ENCODE measurements around the gene RTN4RL1.

The RTN4RL1 gene

GRCh38 chr17:2041561-2042389, 16.6 kb upstream of the RTN4RL1 start, which contains the start of gene OVCA2:
TSS of gene OVCA2 (plus strand) at chr17:2042022. CDS start at chr17:2042048, 26 bp downstream.
- Histone ChIP-seq H3K4me1 (ENCODE audit: insufficient read depth, low read length, poor library complexity, severe bottlenecking) (peaks cover 14% of the 10 kb centered on the region), H3K9ac (ENCODE audit: low read depth, low read length, poor library complexity, severe bottlenecking) (peak within 1 kb of the TSS; percentile 84), H2AFZ (ENCODE audit: low read length) (peak within 1 kb of the TSS; percentile 85), H3K36me3 (ENCODE audit: insufficient read depth, low read length) (no peaks in the 10 kb centered on the region; the same call in 1 of the 2 replicates), H3F3A (ENCODE audit: low read depth) (no peaks in the 10 kb centered on the region), H3K27me3 (ENCODE audit: insufficient read depth, low read length, poor library complexity, severe bottlenecking) (no peaks in the 10 kb centered on the region), H3K79me2 (ENCODE audit: insufficient read depth, low read length) (peaks cover 18% of the 10 kb centered on the region), H3K9me2 (replicated peaks; ENCODE audit: low read depth, low read length) (no peaks in the 10 kb centered on the region), H3K4me2 (ENCODE audit: low read depth, low read length, poor library complexity, severe bottlenecking) (peak within 1 kb of the TSS; percentile 89), H4K20me1 (ENCODE audit: insufficient read depth, low read length, poor library complexity, severe bottlenecking) (no peaks in the 10 kb centered on the region), H3K9me3 (ENCODE audit: insufficient read depth, low read depth, low read length) (no peaks in the 10 kb centered on the region), H3K4me3 (ENCODE audit: low read length, poor library complexity, severe bottlenecking) (peak within 1 kb of the TSS; percentile 82)
- peak; percentile 40; the same call in 1 of the 2 replicates for TF ChIP-seq CTCF (conservative IDR thresholded peaks at IDR 0.05; ENCODE audit: low read length)
- TF ChIP-seq EZH2phosphoT487 (IDR thresholded peaks at IDR 0.05; ENCODE audit: borderline replicate concordance): no peak

GRCh38 chr17:2040942-2041560, 15.9 kb upstream of the RTN4RL1 start:
- no peaks in the 10 kb centered on the region for H3K9me3 ChIP-seq (ENCODE audit: insufficient read depth, low read depth, low read length)
- H2AFZ ChIP-seq (ENCODE audit: low read length): peak overlapping the region; percentile 70
- H3F3A ChIP-seq (ENCODE audit: low read depth): no peaks in the 10 kb centered on the region
- no peaks in the 10 kb centered on the region for H3K9me2 ChIP-seq (replicated peaks; ENCODE audit: low read depth, low read length)
- peak overlapping the region; percentile 82 for H3K4me3 ChIP-seq (ENCODE audit: low read length, poor library complexity, severe bottlenecking)
- peaks cover 14% of the 10 kb centered on the region for H3K4me1 ChIP-seq (ENCODE audit: insufficient read depth, low read length, poor library complexity, severe bottlenecking)
- H4K20me1 ChIP-seq (ENCODE audit: insufficient read depth, low read length, poor library complexity, severe bottlenecking): no peaks in the 10 kb centered on the region
- TF ChIP-seq EZH2phosphoT487 (IDR thresholded peaks at IDR 0.05; ENCODE audit: borderline replicate concordance) (no peak), CTCF (conservative IDR thresholded peaks at IDR 0.05; ENCODE audit: low read length) (no peak)
- no peaks in the 10 kb centered on the region; the same call in 1 of the 2 replicates for H3K36me3 ChIP-seq (ENCODE audit: insufficient read depth, low read length)
- H3K79me2 ChIP-seq (ENCODE audit: insufficient read depth, low read length): peaks cover 18% of the 10 kb centered on the region
- peak overlapping the region; percentile 89 for H3K4me2 ChIP-seq (ENCODE audit: low read depth, low read length, poor library complexity, severe bottlenecking)
- H3K9ac ChIP-seq (ENCODE audit: low read depth, low read length, poor library complexity, severe bottlenecking): peak overlapping the region; percentile 84
- no peaks in the 10 kb centered on the region for H3K27me3 ChIP-seq (ENCODE audit: insufficient read depth, low read length, poor library complexity, severe bottlenecking)

GRCh38 chr17:2040219-2040827, 15.2 kb upstream of the RTN4RL1 start:
- Histone ChIP-seq H3K4me2 (ENCODE audit: low read depth, low read length, poor library complexity, severe bottlenecking) (no peak overlapping the region), H3K9ac (ENCODE audit: low read depth, low read length, poor library complexity, severe bottlenecking) (no peak overlapping the region), H3K36me3 (ENCODE audit: insufficient read depth, low read length) (no peaks in the 10 kb centered on the region; the same call in 1 of the 2 replicates)

More at GRCh38 chr17:2040219-2040827, 15.2 kb upstream of the RTN4RL1 start:
- H3K9me2 ChIP-seq (replicated peaks; ENCODE audit: low read depth, low read length): no peaks in the 10 kb centered on the region
- H3K9me3 ChIP-seq (ENCODE audit: insufficient read depth, low read depth, low read length): no peaks in the 10 kb centered on the region
- H4K20me1 ChIP-seq (ENCODE audit: insufficient read depth, low read length, poor library complexity, severe bottlenecking): no peaks in the 10 kb centered on the region
- H3F3A ChIP-seq (ENCODE audit: low read depth): no peaks in the 10 kb centered on the region
- peaks cover 18% of the 10 kb centered on the region for H3K79me2 ChIP-seq (ENCODE audit: insufficient read depth, low read length)
- H2AFZ ChIP-seq (ENCODE audit: low read length): no peak overlapping the region
- TF ChIP-seq CTCF (conservative IDR thresholded peaks at IDR 0.05; ENCODE audit: low read length): no peak
- no peak for TF ChIP-seq EZH2phosphoT487 (IDR thresholded peaks at IDR 0.05; ENCODE audit: borderline replicate concordance)
- H3K4me3 ChIP-seq (ENCODE audit: low read length, poor library complexity, severe bottlenecking): no peak overlapping the region
- no peaks in the 10 kb centered on the region for H3K27me3 ChIP-seq (ENCODE audit: insufficient read depth, low read length, poor library complexity, severe bottlenecking)
- H3K4me1 ChIP-seq (ENCODE audit: insufficient read depth, low read length, poor library complexity, severe bottlenecking): peaks cover 14% of the 10 kb centered on the region

Measured in Loucy (cell line).